H1 (cell line): Measurements from ENCODE around the gene PTPRD. TPM values are rescaled to one million over a fixed set of nuclear protein-coding genes. Genes with fewer than 3 reads are reported as not detected.
A peak's percentile ranks its signal among the peaks of the same experiment; 100 is the strongest.

Experiments
- CTCF ChIA-PET: fragments of 300-600 bp; sonication (Branson Sonifier 250); formaldehyde crosslinking; loops from one replicate; lab custom pipeline; 2021; ENCODE audit not compliant: partially characterized antibody; lab: Charles Lee
- POLR2A ChIA-PET: fragments of 300-600 bp; sonication (Branson Sonifier 250); formaldehyde crosslinking; loops from one replicate; lab custom pipeline; 2021; ENCODE audit warnings: inconsistent platforms; ENCODE audit not compliant: partially characterized antibody; lab: Charles Lee
- DNase-seq, 2 experiments: peaks; one replicate each; pipeline versions ENCODE4 v3.0.0 to v3.0.0-alpha.2; 2010 to 2022; ENCODE audit warnings: low spot score in 2 of 2, low read depth in 1 of 2, mixed read lengths in 1 of 2
- FAIRE-seq: peaks from 2 replicates; lab custom pipeline; 2011; peaks lifted over from hg19 to GRCh38; lab: Jason Lieb, UNC
- H2AFZ ChIP-seq: 2 replicates; pipeline ENCODE4 v1.8.1; 2012; ENCODE audit warnings: low read length, inconsistent platforms
- H2AK5ac ChIP-seq: 2 replicates; pipeline ENCODE4 v1.6.1; 2013; ENCODE audit warnings: low read depth, low read length
- H2BK120ac ChIP-seq: replicated peaks from 2 replicates; pipeline ENCODE3; 2013; ENCODE audit warnings: low read depth, low read length, inconsistent platforms
- H2BK12ac ChIP-seq: 2 replicates; pipeline ENCODE4 v1.6.1; 2013; ENCODE audit warnings: low read depth, low read length
- H2BK15ac ChIP-seq: 2 replicates; pipeline ENCODE4 v1.6.1; 2013; ENCODE audit warnings: low read length
- H2BK20ac ChIP-seq: 2 replicates; pipeline ENCODE4 v1.6.1; 2013; ENCODE audit warnings: low read length
- H2BK5ac ChIP-seq: 2 replicates; pipeline ENCODE4 v1.6.1; 2013; ENCODE audit warnings: low read depth, low read length
- H3K14ac ChIP-seq: 2 replicates; pipeline ENCODE4 v1.6.1; 2013; ENCODE audit warnings: inconsistent platforms; ENCODE audit not compliant: insufficient read length
- H3K18ac ChIP-seq: 2 replicates; pipeline ENCODE4 v1.6.1; 2013; ENCODE audit warnings: low read length; ENCODE audit errors: extremely low read depth
- H3K23ac ChIP-seq: 2 replicates; pipeline ENCODE4 v1.6.1; 2013; ENCODE audit warnings: inconsistent platforms; ENCODE audit not compliant: insufficient read length
- H3K23me2 ChIP-seq: 2 replicates; pipeline ENCODE4 v1.6.1; 2013; ENCODE audit warnings: low read depth, low read length
- H3K27ac ChIP-seq: 2 replicates; pipeline ENCODE4 v1.6.1; 2011; ENCODE audit warnings: low read depth, low read length, inconsistent platforms
- H3K27me3 ChIP-seq, 4 experiments: replicated peaks in 1 of 4; 1 replicate in 1 of 4; 2 replicates in 3 of 4; pipeline versions ENCODE4 v1.6.1 to v1.8.1; 2011 to 2013; ENCODE audit warnings: low read length in 3 of 4, mild to moderate bottlenecking in 3 of 4, inconsistent platforms in 2 of 4, mixed read lengths in 2 of 4, moderate library complexity in 1 of 4; ENCODE audit not compliant: control insufficient read depth in 3 of 4, insufficient read depth in 3 of 4; ENCODE audit errors: extremely low read depth in 1 of 4
- H3K36me3 ChIP-seq, 4 experiments: 2 replicates each; pipeline versions ENCODE4 v1.6.1 to v1.8.1; 2011 to 2013; ENCODE audit warnings: mild to moderate bottlenecking in 4 of 4, low read length in 3 of 4, moderate library complexity in 2 of 4, control low read depth in 1 of 4, inconsistent platforms in 1 of 4; ENCODE audit not compliant: insufficient read depth in 4 of 4, control insufficient read depth in 2 of 4
- H3K4ac ChIP-seq: replicated peaks from 2 replicates; pipeline ENCODE3; 2013; ENCODE audit warnings: low read length, low read depth, mixed read lengths, inconsistent platforms; ENCODE audit not compliant: insufficient read length
- H3K4me1 ChIP-seq, 4 experiments: replicated peaks in 1 of 4; 1 replicate in 1 of 4; 2 replicates in 3 of 4; pipeline versions ENCODE4 v1.6.1 to v1.8.1; 2011 to 2013; ENCODE audit warnings: low read length in 3 of 4, inconsistent platforms in 2 of 4, mixed read lengths in 1 of 4; ENCODE audit not compliant: insufficient read depth in 4 of 4, control insufficient read depth in 3 of 4
- H3K4me2 ChIP-seq, 2 experiments: 2 replicates each; pipeline versions ENCODE4 v1.6.1 to v1.8.1; 2011 to 2013; ENCODE audit warnings: low read depth in 2 of 2, low read length in 2 of 2, control low read depth in 1 of 2, inconsistent platforms in 1 of 2, mild to moderate bottlenecking in 1 of 2; ENCODE audit not compliant: insufficient read depth in 1 of 2
- H3K4me3 ChIP-seq, 4 experiments: fragments of 200-600, 300-600 bp in 1 of 4; sonication (generic), shearing (Covaris generic), sonication (Bioruptor Twin) in 1 of 4; 2 replicates each; pipeline versions ENCODE4 v1.5.1 to v1.8.1; 2011 to 2016; ENCODE audit warnings: low read length in 4 of 4, low read depth in 3 of 4, control low read depth in 2 of 4, inconsistent platforms in 2 of 4, mild to moderate bottlenecking in 2 of 4, mixed read lengths in 1 of 4, moderate library complexity in 1 of 4; ENCODE audit not compliant: insufficient read depth in 2 of 4; ENCODE audit errors: extremely low read depth in 1 of 4
- H3K56ac ChIP-seq: replicated peaks from 2 replicates; pipeline ENCODE3; 2013; ENCODE audit warnings: low read depth, mild to moderate bottlenecking, mixed read lengths, low read length, inconsistent platforms; ENCODE audit not compliant: insufficient read length
- H3K79me1 ChIP-seq: 2 replicates; pipeline ENCODE4 v1.6.1; 2013; ENCODE audit warnings: low read depth, low read length, control low read depth
- H3K79me2 ChIP-seq, 2 experiments: 2 replicates each; pipeline versions ENCODE4 v1.6.1 to v1.8.1; 2012 to 2013; ENCODE audit warnings: low read length in 2 of 2, mild to moderate bottlenecking in 2 of 2, inconsistent platforms in 1 of 2; ENCODE audit not compliant: insufficient read depth in 2 of 2, control insufficient read depth in 1 of 2
- H3K9ac ChIP-seq, 4 experiments: replicated peaks in 1 of 4; 1 replicate in 1 of 4; 2 replicates in 3 of 4; pipeline versions ENCODE4 v1.6.1 to v1.8.1; 2011 to 2013; ENCODE audit warnings: low read depth in 3 of 4, low read length in 3 of 4, control low read depth in 2 of 4, mild to moderate bottlenecking in 2 of 4, moderate library complexity in 2 of 4, inconsistent platforms in 1 of 4; ENCODE audit errors: extremely low read depth in 1 of 4
- H3K9me3 ChIP-seq, 2 experiments: 2 replicates each; pipeline versions ENCODE4 v1.6.1 to v1.8.1; 2012 to 2013; ENCODE audit warnings: mild to moderate bottlenecking in 2 of 2, moderate library complexity in 2 of 2, control low read depth in 1 of 2, inconsistent platforms in 1 of 2, low read depth in 1 of 2, low read length in 1 of 2, mixed read lengths in 1 of 2; ENCODE audit not compliant: insufficient read depth in 2 of 2
- H4K20me1 ChIP-seq, 2 experiments: replicated peaks in 1 of 2; 2 replicates each; pipeline versions ENCODE3 to v1.8.1; 2011 to 2013; ENCODE audit warnings: inconsistent platforms in 2 of 2, low read length in 2 of 2, mild to moderate bottlenecking in 1 of 2; ENCODE audit not compliant: insufficient read depth in 2 of 2, control insufficient read depth in 1 of 2
- H4K5ac ChIP-seq: 2 replicates; pipeline ENCODE4 v1.6.1; 2013; ENCODE audit warnings: low read length, low read depth, mixed read lengths, inconsistent platforms; ENCODE audit not compliant: insufficient read length
- H4K8ac ChIP-seq: 2 replicates; pipeline ENCODE4 v1.8.0; 2013; ENCODE audit warnings: mild to moderate bottlenecking, moderate library complexity, low read length, inconsistent platforms; ENCODE audit not compliant: insufficient read depth; ENCODE audit errors: extremely low read depth
- H4K91ac ChIP-seq: replicated peaks from 2 replicates; pipeline ENCODE3; 2013; ENCODE audit warnings: low read length, mixed read lengths, inconsistent platforms; ENCODE audit not compliant: insufficient read length
- CBX8 ChIP-seq: fragments of 300-800, 300-1000 bp; sonication (generic); IDR thresholded peaks from 2 replicates; pipeline ENCODE4 v1.7.1; 2016; ENCODE audit warnings: low read depth, low read length, borderline replicate concordance
- CTCF ChIP-seq, 3 experiments: IDR thresholded peaks; 1 replicate in 2 of 3; 2 replicates in 1 of 3; pipeline versions ENCODE4 v1.5.1 to v1.6.1; 2011; ENCODE audit warnings: low read length in 3 of 3, mild to moderate bottlenecking in 3 of 3, inconsistent platforms in 2 of 3, low read depth in 1 of 3, moderate library complexity in 1 of 3; ENCODE audit not compliant: insufficient read depth in 1 of 3; ENCODE audit errors: control extremely low read depth in 1 of 3
- RAD21 ChIP-seq, 2 experiments: IDR thresholded peaks in 1 of 2; conservative IDR thresholded peaks in 1 of 2; 2 replicates each; pipeline ENCODE4 v1.6.1; 2011; ENCODE audit warnings: low read depth in 2 of 2, low read length in 2 of 2, improper control_type of control experiment in 1 of 2, inconsistent platforms in 1 of 2, mild to moderate bottlenecking in 1 of 2, moderate library complexity in 1 of 2
- SUZ12 ChIP-seq: fragments of 200-600 bp; sonication (generic); IDR thresholded peaks from 2 replicates; pipeline ENCODE4 v1.6.1; 2012; ENCODE audit warnings: mild to moderate bottlenecking, inconsistent platforms, low read length, moderate library complexity, mixed read lengths
- WGBS, 2 experiments: shearing (Covaris generic) in 1 of 2; methylation state at CpG; one replicate each; pipeline versions ENCODE4 v1.1.6 to v1.1.7; 2013 to 2015; ENCODE audit warnings: low lambda C conversion rate in 2 of 2, mixed read lengths in 2 of 2, inconsistent platforms in 1 of 2, low coverage in 1 of 2, missing lambda C conversion rate in 1 of 2; ENCODE audit not compliant: insufficient replicate concordance in 2 of 2, insufficient coverage in 1 of 2, insufficient read length in 1 of 2; ENCODE audit errors: extremely low coverage in 1 of 2, missing lambda C conversion rate in 1 of 2; 5-methylcytosine and 5-hydroxymethylcytosine counted together
- polyA plus RNA-seq, 7 experiments: library from polyadenylated mRNA; depleted of rRNA in 3 of 7; stranded (reverse) in 5 of 7; unstranded in 2 of 7; fragments of >200 nt in 5 of 7; fragments of 200-250 nt in 2 of 7; gene quantifications; 1 replicate in 5 of 7; 2 replicates in 1 of 7; 4 replicates in 1 of 7; pipeline versions ENCODE4 v1.2.1 to v1.2.3, GENCODE V29; 2011 to 2013; ENCODE audit warnings: missing spikeins in 2 of 7, mixed read lengths in 2 of 7
- total RNA-seq: library from RNA; stranded (reverse); fragmentation: NEBNext Ultra II Directional; extraction: Animal tissue kit (Norgen Biotek cat#: 25700); gene quantifications from 2 replicates; pipeline ENCODE4 v1.2.1, GENCODE V29; 2021

Gene PTPRD
- total and polyA plus RNA-seq, 2 of the 8 experiments (the other 6 are each of a cell fraction or from before 2014, with no cell fraction given): 17.2 to 77.0 TPM

GRCh38 chr9:9790216-9790872 is 822.5 kb downstream of the PTPRD start:
- Histone ChIP-seq H4K8ac (no peak overlapping the region), H2BK15ac (no peak overlapping the region), H3K18ac (no peak overlapping the region), H3K14ac (no peak overlapping the region), H3K79me1 (no peaks in the 10 kb centered on the region), H3K4me3 (no peak overlapping the region), H3K4me2 (no peak overlapping the region), H2BK120ac (no peak overlapping the region), H3K27me3 (no peaks in the 10 kb centered on the region), H2AK5ac (no peak overlapping the region), H2AFZ (no peak overlapping the region), H3K4ac (no peak overlapping the region), H2BK12ac (no peak overlapping the region), H4K5ac (no peak overlapping the region), H3K56ac (no peak overlapping the region), H4K91ac (no peak overlapping the region), H3K79me2 (no peaks in the 10 kb centered on the region), H3K23ac (no peak overlapping the region), H2BK5ac (no peak overlapping the region), H3K23me2 (no peaks in the 10 kb centered on the region), H3K36me3 (no peaks in the 10 kb centered on the region), H3K9me3 (no peaks in the 10 kb centered on the region), H2BK20ac (no peak overlapping the region), H3K4me1 (no peaks in the 10 kb centered on the region), H4K20me1 (no peaks in the 10 kb centered on the region), H3K27ac (no peak overlapping the region), H3K9ac (no peak overlapping the region)
- ChIA-PET POLR2A (no interaction called here), CTCF (interaction anchor here (0.6 to 7.6 kb wide), 27 partner anchors 10 to 1147 kb away, joined by 3 to 68 read pairs (median 4); no protein-coding TSS in a partner anchor)
- FAIRE-seq (peak; percentile 45), DNase-seq (no peak)
- 29% methylated on average over 1 of the region's 1 CpG; no CpG with 5 or more reads in 1 of the 2 experiments for WGBS, 2 experiments
- TF ChIP-seq SUZ12 (no peak), RAD21 (IDR thresholded peaks at IDR 0.05 in 1 of 2, conservative IDR thresholded peaks at IDR 0.05 in 1 of 2; ENCODE audit: low read depth in 2 of 2, low read length in 2 of 2) (peak; percentile 89 to 92), CTCF (IDR thresholded peaks at IDR 0.05; ENCODE audit: control extremely low read depth in 1 of 3, insufficient read depth in 1 of 3, low read depth in 1 of 3, low read length in 3 of 3) (peak in 2 of 3 experiments; percentile 59 to 73; a peak in 3 of 4 replicates), CBX8 (no peak)
